GM21825 (cell line): ENCODE data around the gene P2RY12.

Source experiments
- ATAC-seq: cut with Tn5 transposase; IDR thresholded peaks from one replicate; pipeline ENCODE4 v1.9.1; 2021; ENCODE audit warnings: mild to moderate bottlenecking, moderate library complexity; ENCODE audit not compliant: unreplicated experiment

P2RY12 gene

GRCh38 chr3:151384741-151385174, at the start of gene P2RY12:
TSS of gene P2RY12 (minus strand) at chr3:151384753. CDS start at chr3:151338845, 45,908 bp downstream.
- ATAC-seq: peak; percentile 36

GRCh38 chr3:151432616-151433372, 48.2 kb upstream of the P2RY12 start:
- no peak for ATAC-seq

GRCh38 chr3:151431940-151432339, 47.4 kb upstream of the P2RY12 start:
- no peak for ATAC-seq

- no peak for ATAC-seq
Observed at GRCh38 chr3:151430821-151431484, 46.4 kb upstream of the P2RY12 start.

- no peak for ATAC-seq
Observed at GRCh38 chr3:151428386-151428785, 43.8 kb upstream of the P2RY12 start.

- ATAC-seq: peak; percentile 73
Observed at GRCh38 chr3:151426341-151426657, 41.7 kb upstream of the P2RY12 start.

- peak; percentile 29 for ATAC-seq
Observed at GRCh38 chr3:151425627-151426340, 41.2 kb upstream of the P2RY12 start.

GRCh38 chr3:151423091-151423490, 38.5 kb upstream of the P2RY12 start:
- ATAC-seq: no peak

GRCh38 chr3:151421938-151422337, 37.4 kb upstream of the P2RY12 start:
- no peak for ATAC-seq

GRCh38 chr3:151419806-151420205, 35.3 kb upstream of the P2RY12 start:
- no peak for ATAC-seq

GRCh38 chr3:151415289-151415688, 30.7 kb upstream of the P2RY12 start:
- ATAC-seq: no peak

GRCh38 chr3:151412989-151413388, 28.4 kb upstream of the P2RY12 start:
- no peak for ATAC-seq

GRCh38 chr3:151410891-151411559, 26.5 kb upstream of the P2RY12 start:
- ATAC-seq: no peak

- ATAC-seq: no peak
Observed at GRCh38 chr3:151407928-151408327, 23.4 kb upstream of the P2RY12 start.

- ATAC-seq: peak; percentile 74
Observed at GRCh38 chr3:151404316-151404715, 19.8 kb upstream of the P2RY12 start.

GRCh38 chr3:151403246-151403645, 18.7 kb upstream of the P2RY12 start:
- no peak for ATAC-seq

GRCh38 chr3:151402349-151402748, 17.8 kb upstream of the P2RY12 start:
- ATAC-seq: no peak

- no peak for ATAC-seq
Observed at GRCh38 chr3:151400341-151400740, 15.8 kb upstream of the P2RY12 start.

GRCh38 chr3:151398895-151399294, 14.3 kb upstream of the P2RY12 start:
- ATAC-seq: no peak

- no peak for ATAC-seq
Observed at GRCh38 chr3:151395806-151396205, 11.3 kb upstream of the P2RY12 start.

- no peak for ATAC-seq
Observed at GRCh38 chr3:151394611-151395010, 10.1 kb upstream of the P2RY12 start.
